GM19043 (cell line): ENCODE data around the gene KAT7.
"Not testable (repeated sequence)": the region's sequence is repeated elsewhere in the genome, so short reads cannot be mapped to it uniquely, and the experiment has no call there.

ENCODE experiments used
- ATAC-seq: cut with Tn5 transposase; IDR thresholded peaks from one replicate; pipeline ENCODE4 v1.9.1; 2021; ENCODE audit warnings: low read depth; ENCODE audit not compliant: unreplicated experiment

The KAT7 gene

DNA sequence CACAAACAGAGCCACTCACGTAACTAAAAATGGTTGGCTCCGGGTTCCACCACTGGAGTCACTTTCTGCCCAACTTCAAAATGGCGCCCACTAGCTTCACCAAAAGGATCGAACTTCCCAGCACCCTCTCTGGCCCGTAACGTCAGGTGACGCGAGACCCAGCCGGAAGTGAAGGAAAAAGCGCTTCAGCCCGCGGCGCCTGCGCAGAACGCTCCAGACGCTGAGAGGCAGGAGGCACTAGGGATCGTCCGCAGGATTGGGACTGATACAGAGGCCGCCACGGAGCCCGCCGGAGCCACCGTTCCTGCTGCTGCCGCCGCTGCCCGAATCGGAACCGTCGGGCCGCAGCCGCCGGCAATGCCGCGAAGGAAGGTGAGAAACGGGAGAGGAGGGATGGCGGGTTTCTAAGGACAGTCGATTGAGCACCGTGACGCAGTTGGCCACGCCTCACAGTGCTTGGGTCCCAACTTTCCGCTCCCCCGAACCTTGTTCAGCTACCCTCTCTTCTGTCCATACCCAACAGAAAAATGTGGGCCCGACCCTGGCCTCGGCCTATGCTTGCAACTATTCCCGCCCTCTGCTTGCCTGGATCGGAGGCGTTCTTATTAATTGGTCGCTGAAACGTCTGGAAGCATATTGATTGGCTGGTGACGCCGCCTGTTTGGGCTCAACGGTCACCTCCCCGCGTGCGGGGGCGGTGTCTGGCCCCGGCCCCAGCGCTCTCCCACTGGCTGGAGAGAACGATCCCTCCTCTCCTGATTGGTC is at the start of gene KAT7:
Gene KAT7, plus strand, starts transcription at position 204 of the 765 bp plus-strand sequence. Its CDS starts 154 bp downstream, at position 358.
- peak; percentile 88 for ATAC-seq

DNA sequence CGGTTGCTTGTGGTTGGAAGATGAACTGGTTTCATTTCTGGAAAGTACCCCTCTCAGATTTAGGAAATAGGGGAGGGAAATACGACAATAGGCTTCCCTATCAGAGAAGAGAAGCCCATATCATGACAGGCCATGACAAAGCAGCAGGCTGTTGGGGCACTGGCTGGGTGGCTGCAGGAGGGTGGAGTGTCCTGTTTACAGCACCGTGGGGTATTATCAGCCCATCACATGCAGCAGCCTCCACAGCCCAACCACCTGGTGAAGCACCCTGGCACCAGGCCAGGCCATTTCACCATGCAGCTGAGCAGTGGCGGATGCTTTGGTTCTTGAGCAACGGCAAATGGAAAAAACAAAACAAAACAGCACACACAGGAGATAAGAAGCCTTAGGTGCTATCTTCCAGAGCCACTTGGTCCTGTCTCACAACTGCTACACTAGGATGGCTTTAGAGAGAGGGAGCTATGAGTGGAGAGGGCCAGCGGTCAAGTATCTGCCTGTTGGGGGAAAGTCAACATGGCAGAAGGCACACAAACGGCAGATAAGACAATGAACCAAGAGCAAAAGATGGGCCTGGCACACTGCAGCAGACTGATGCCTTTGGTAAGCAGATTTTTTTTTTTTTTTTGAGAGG is 48.7 kb upstream of the KAT7 start:
- ATAC-seq, result no peak

DNA sequence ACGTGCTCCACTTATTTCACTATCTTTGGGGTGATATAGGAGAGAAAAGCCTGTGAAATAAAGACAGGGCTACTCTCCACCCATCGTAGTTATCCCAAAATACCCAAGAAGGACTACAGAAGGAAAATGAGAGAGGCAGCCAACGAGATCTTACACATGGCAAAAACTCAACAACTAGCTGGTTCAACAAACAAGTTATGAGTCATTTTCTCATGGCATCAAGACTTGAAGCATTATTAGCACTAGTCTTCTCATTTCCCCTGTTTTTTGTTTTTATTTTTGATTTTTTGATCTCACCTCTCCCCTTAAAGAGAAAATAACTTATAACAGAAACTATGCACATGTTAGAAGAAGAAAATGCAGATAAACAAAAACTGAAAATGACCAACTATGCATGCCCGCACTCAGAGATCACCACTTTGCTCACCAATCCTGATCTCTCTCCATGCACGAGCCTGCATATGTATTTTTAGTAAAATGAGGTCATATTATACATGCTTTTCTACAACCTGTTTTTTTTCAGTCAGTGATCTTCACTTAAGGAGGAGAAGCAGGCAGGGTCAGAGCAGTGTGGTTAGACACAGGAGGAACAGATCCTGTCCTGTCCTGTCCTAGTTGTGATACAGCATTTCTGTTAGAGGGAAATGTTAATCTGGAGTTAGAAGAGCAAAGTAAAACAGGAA is 47.3 kb upstream of the KAT7 start:
- ATAC-seq, result no peak

DNA sequence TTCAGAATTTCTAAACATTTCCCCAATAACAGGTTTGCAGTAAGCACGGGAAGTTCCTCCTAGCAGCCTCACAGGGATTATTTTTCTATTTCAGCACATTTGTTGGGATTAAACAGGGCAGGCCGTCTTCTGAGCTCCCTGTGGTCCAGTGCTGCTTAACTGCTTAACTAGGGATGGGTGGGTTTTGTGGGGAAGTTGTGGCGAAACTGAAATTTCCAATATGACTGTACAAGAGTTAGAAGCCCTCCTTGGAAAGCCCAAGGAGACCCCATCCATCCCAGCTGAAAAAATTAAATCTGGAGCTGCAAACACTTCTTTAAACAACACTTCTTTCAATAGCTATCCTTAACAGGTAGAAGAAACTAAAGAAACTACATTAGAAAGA is 46.8 kb upstream of the KAT7 start:
- no peak for ATAC-seq

DNA sequence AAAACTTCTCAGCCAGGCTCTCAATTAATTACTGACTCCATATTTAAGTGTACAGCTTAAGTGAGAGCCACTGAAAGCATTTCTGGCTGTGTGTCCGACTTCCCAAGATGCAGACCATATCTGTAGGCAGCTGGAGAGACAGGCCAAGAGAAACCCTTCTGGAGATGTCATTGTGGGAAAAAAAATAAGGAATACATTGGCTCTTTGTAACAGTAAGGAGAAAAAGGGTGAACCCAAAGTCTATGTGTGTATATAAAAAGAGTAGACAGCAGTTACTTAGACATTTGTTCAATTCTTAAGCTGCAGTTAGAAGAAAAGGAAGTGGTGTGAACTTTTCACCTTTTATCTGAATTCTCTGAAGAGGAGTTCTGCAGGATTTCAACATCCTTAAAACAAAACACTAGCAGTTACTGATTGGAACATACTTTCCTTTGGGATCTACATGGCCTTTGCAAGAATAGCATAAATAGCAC is 46.3 kb upstream of the KAT7 start:
- no peak for ATAC-seq

DNA sequence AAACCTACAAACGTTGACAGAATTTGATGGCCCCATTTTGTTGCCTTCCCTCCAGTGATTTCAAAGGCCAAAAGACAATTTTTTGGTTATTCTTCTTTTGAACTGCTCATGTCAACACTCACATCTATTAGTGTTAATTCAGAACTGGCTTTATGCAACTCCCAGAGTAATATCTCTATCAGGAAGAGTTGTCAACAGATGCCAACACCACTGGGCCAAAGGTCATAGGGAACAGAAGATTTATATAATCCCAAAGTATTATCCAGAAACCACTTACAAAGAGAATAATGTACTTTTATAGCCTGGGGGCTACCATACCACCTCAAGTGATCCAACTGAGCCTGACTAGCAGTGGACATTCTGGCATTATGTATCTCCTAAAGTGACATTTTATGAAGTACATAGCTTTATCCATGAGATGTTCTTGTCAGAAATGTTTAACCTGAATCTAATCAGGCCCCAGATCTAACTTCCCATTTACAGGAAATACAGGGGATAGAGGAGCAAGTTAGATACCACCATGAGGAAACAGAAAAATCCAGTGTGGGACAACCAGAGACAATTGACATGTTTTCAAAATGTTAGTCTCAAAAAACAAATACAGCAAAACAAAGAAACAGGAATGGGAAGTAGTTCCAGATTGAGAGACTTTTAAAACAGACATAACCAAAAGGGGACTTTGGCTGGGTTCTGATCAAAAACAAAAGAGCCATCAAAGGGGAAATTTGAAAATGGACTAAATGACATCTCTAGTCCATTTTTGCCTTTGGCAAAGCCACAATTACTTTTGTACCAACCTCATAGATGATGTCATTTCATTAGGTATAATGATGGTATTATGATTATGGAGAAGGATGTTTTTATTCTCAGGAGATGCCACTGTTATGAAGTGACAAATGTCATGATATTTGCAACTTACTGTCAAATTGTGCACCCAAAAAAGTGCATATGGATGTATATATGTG is 43.0 kb upstream of the KAT7 start:
- ATAC-seq, result no peak

DNA sequence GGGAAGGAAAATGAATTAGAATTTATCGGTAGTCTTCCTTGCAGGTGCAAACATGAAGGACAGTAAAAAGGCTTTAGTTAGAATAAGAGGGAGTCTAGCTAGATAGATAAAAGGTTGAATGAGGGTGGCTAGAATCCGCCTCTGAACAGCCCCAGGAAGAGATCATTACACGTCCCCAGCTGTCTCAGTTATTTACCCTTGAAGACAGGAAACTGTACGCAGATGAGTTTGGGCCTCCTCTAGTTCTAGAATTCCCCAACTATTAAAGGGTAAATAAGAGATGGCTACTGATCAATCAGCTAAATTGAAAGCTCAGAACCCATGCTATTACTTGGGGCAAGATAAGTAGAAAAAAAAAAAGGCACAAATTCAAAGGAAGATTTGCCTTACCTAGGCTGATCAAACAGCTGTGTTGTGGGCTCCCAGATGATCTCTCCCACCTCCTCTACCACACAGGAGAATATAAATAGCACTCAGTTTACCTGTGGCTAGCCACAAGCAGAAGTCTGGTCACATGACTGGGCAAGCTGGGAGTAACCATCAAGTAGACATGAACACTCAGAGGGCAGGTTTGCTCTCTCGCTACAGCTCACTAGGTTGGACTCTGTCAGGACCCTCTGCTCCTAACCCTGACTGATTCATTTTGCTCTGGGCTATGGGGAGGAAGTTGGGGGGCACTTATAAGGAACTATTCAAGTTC is 41.5 kb upstream of the KAT7 start:
- no peak for ATAC-seq

DNA sequence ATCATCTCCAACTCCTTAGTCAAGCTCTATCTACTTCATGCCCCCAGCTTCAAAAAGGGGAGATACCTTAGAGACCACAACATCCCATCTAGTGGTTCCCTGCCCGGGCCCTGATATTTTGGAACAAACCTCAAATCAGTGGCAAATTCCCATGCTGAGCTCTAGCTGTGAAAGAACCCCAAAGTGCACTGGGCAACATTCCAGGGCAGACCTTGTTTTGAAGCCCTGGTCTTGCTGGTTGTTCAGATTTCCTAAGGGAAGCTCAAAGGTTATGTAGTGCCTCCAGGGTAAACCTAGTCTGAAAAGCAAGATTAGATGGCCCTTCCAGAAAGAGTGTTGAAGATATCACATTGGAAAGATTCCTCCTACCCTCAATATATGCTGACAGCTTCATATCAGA is 40.8 kb upstream of the KAT7 start:
- no peak for ATAC-seq

DNA sequence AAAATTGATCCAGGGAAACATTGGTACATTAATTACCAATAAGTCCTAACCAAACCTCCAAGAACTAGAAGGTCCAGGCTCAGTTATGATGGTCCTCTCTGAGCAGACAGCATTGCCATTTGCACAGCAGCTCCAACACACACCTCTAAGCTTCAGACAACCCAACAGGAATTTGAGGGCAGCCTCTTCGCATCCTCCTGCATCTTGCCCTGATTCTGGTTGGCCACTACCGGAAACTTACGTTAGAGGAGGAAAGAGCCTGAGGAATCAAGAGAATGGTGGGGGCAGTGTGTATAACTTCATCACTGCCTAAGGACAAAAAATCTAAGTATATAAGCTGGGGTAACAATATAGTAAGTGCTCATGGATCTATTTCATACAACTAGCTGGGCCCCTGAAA is 40.3 kb upstream of the KAT7 start:
- no peak for ATAC-seq

DNA sequence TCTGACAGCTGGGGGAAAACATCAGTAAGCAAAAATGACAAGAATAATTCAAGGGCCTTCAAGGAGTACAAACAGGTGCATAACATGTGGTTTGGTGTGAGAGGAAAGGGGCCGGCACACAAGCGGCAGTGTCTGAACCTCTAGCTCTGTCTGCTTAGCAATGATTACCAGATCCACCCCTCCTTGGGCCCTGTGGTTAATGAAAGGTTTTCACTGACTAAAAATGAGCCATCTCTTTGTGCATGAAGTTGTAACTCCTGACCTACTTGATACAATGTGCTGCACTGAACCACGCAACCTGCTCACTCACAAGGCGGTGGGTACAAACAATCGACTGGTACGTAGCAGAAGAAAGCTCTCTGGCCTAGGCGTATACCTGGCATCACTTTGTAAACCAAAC is 39.7 kb upstream of the KAT7 start:
- peak; percentile 86 for ATAC-seq

DNA sequence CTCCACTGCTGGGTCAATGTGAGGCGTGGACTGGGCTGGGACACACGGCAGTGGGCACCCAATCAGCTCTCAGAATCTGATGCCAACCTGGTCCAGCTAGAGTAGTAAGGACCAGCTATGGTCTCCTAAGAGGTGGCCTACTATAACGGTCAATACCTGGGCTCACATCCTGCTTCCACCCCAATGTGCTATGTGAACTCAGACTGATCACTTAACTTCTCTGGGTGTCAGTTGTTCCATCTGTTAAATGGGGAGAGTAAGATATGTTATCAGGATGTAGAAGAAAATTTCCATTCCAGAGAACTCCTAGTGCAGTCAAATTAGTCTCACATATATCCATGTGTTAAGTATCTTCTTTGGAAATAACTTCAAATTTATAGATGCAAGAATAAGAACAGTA is 38.8 kb upstream of the KAT7 start:
- no peak for ATAC-seq

DNA sequence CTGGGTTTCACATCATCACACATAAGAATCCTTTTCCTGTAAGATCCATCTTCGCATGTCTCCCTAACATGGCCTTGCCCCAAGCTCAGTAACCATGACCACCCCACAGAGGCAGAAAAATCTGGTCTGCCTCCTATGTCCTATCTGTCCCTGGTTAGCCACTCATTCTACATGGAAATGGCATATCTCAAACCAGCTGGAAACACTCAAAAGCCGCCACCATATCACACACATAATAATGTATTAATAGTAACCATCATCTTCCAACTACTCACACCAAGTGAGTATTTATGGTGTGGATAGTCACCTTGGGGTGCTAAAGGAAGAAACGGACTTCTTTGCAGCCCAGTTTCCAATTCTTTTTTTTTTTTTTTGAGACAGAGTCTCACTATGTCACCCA is 36.0 kb upstream of the KAT7 start:
- no peak for ATAC-seq

DNA sequence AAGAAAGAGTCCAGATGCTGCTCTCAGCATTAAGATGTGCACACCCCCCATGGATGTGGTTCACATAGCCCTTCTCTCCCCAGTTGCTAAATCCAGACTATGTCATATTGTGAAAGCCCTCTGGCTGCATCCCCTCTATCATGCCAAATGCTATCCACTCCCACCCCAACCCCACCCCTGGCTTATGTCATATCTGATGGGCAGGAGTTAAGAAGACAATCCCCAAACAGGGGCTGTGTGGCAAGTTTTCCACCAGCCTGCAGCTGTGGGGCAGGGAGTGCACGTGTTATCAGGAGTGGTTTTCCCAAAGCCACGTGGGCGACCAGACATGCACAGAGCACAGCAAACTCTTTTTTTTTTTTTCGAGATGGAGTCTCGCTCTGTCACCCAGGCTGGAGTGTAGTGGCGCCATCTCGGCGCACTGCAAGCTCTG is 34.5 kb upstream of the KAT7 start:
- no peak for ATAC-seq

DNA sequence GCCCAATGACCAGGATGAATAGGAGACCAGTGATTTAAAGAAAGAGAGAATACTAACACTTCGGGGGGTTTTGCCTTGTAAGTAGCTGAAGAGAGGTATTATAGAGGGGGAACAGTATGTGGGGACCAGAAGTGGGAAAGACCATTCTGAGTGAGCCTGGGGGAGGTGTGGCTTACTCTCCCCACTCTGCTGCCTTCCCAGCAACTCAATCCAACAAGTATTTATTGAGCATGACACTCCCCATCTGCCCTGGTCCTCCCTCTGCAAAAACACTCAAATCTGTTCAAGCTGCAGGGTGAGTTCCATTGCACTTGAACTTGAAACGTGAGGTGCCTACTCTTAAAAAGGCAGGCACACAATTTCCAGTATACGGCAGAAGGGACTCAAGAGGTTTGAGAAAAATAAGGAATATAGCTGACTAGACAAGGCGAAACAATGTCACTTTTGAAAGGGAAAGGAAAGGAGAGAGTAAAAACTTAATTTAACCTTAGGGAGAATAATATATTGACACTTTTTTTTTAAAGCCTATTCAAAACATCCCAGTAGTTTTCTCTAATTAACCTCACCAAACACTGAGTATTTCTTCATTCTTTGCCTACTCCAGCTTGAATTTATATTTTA is 32.7 kb upstream of the KAT7 start:
- no peak for ATAC-seq

DNA sequence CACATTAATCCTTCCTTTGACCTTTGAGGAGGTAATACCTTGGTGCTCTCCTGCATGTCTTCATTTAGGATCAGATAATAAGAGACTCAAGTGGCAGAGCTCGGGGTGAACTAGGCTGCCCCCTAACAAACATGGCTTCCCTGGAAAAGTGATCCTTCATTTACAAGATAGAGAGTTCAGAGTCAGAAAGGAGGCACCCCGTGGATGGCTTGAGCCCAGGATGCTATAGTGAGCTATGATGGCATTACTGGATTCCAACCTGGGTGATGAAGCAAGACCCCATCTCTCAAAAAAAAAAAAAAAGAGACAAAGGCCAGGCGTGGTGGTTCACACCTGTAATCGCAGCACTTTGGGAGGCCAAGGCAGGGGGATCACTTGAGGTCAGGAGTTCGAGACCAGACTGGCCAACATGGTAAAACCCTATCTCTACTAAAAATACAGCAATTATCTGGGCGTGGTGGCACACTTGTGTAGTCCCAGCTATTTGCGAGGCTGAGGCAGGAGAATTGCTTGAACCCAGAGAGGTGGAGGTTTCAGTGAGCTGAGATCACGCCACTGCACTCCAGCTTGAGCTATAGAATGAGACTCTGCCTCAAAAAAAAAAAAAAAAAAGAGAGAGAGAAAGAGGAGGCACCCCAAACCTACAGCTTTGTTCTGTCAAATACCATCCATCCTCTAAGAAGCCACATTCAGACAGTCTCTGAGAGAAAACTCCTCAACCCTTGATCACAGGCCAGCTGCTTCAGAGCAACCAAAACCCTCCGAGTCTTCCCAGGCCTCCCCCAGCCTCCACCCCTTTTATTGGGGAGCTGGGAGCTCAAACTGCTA is 31.9 kb upstream of the KAT7 start:
- ATAC-seq, result no peak

DNA sequence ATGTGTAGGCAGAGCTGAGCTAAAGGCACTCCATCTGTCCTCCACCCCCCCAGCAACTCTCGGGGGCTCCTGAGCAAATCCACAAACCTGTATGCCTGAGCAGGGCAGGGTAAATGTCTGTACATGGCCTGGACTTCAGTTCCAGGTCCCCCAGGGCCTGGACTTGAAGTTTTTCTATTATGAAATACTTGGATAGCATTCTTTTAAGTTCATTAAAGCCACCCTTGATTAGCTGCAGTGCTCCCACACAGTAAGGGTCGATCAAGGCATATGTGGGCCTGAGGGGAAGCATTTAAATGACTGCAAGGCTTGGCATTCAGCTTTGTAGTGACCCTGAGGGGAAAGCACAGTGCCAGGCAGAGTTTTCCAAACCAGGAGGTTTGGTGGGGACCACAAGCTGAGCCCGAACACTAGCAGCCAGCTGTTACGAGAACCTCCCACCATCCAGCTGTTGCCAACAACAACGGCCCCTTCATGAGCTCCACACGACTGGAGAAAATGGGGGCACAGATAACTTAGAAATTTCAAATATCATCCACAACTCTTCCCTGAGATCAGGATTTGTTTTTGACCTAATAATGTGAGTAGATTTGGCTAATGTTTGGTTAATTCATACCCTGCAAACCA is 31.2 kb upstream of the KAT7 start:
- no peak for ATAC-seq

DNA sequence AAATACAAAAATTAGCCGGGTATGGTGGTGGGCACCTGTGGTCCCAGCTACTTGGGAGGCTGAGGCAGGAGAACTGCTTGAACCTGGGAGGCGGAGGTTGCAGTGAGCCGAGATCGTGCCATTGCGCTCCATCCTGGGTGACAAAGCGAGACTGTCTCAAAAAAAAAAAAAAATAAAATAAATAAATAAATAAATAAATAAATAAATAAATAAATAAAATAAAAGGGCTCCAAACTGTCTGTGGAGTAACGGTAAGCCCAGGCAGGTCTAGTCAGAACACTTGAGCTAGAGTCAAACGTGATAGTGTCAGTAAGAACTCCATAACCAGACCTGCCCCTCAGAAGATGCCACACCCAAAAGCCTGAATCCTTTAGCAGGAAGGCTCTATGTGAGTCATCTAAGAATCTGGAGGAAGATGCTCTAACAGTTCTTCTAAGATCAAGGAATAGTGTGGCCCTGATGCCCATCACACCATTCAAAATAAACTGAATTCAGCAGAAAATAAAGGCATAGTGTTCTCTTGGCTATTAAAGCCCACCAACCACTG is 29.9 kb upstream of the KAT7 start:
- ATAC-seq, result not testable (repeated sequence)

DNA sequence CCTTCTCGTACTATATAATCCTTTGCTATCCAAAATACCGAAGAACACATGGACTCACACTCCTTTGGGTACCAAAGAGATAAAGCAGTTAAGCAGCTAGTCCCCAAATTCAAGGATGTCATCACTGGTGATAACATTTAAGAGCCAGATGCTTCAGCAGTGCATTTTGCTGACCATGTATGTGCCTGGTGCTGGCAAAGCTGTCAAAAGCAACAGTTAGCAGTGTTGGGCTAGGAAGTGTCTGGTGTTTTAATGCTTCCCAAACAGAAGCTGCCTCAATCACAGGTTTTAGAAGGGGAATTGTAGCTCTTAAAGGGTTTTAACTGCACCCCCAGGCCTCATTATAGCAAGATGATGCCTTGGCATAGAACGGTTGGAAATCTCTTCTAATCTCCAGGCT is 29.3 kb upstream of the KAT7 start:
- ATAC-seq, result no peak
